ENCODE measurements around the gene SLC22A31.
"Not testable (repeated sequence)": the region's sequence is repeated elsewhere in the genome, so short reads cannot be mapped to it uniquely, and the experiment has no call there.

The SLC22A31 gene

GRCh38 chr16:89167425-89167941 is 32.9 kb downstream of the SLC22A31 start:
- in situ Hi-C loops (cut with HindIII; ENCODE audit: low sequenced_read_pairs): no loop called here

- in situ Hi-C loops (cut with HindIII; ENCODE audit: low sequenced_read_pairs): no loop called here
These were observed 33.5 kb downstream of the SLC22A31 start for GRCh38 chr16:89166696-89167424.

GRCh38 chr16:89165681-89165979 is 34.7 kb downstream of the SLC22A31 start:
- in situ Hi-C loops (cut with HindIII; ENCODE audit: low sequenced_read_pairs): not testable (repeated sequence)

GRCh38 chr16:89164847-89165680 is 35.3 kb downstream of the SLC22A31 start:
- in situ Hi-C loops (cut with HindIII; ENCODE audit: low sequenced_read_pairs): no loop called here

DNA sequence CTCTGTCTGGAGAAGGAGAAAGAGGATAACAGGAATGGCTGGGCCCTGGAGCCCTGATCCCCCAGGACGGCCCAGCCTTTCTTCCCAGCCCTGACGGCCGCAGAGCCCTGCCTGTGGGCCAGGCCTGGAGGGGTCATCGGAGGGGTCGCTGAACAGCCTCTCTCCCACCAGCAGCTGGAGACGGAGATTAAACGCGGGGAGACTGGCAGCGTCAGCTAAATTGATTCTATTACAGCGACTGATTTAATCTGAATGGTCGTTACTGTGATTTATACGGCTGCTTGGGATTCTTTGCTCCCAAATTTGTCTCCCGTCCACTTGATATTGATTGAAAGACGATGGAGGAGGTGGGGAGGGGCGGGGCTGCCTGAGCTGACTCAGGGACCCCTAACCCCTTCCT is 35.9 kb downstream of the SLC22A31 start:
- in situ Hi-C loops (cut with HindIII; ENCODE audit: low sequenced_read_pairs): no loop called here

GRCh38 chr16:89163297-89163696 is 37.0 kb downstream of the SLC22A31 start:
- in situ Hi-C loops (cut with HindIII; ENCODE audit: low sequenced_read_pairs): no loop called here

DNA sequence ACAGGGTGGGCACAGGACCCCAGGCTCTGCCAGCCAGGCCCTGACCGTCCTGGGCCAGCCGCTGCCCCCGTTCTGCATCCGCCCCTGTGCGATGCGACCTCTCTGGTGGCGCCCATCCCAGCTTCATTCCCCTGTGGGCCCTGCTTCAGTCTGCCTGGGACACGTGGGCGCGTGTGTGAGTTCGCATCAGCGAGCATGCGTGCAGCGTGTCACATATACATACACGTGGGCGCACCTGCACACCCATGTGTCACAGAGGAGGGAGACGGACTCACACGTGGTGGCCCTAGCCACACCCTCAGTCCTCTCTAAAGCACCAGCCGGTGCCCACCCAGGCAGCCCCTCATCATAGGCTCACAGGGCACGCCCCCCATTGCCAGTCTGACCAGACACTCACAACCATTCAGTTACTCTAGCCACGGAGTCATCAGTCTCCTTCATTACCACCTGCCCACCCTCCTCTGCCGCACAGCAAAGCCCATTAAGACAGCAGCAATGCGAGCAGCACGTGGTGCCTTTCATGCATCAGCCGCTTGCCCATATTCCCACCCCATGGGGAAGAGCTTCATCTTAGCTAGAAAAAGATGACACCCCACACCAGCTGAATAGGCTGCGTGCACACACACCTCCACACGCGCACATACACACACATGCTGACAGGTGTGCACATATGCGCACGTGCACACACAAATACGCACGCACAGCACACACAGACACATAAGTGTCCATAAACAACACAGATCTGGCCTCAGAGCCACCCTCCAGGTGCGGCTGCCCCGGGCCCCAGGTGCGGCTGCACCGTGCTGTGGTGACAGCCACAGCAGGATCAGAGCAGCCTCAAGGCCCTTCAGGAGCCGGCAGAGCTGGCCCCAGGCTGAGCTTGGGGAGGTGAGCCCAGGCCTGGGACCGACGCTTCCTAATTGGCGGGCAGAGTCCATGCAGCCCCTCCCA is 38.3 kb downstream of the SLC22A31 start:
- in situ Hi-C loops (cut with HindIII; ENCODE audit: low sequenced_read_pairs): no loop called here

DNA sequence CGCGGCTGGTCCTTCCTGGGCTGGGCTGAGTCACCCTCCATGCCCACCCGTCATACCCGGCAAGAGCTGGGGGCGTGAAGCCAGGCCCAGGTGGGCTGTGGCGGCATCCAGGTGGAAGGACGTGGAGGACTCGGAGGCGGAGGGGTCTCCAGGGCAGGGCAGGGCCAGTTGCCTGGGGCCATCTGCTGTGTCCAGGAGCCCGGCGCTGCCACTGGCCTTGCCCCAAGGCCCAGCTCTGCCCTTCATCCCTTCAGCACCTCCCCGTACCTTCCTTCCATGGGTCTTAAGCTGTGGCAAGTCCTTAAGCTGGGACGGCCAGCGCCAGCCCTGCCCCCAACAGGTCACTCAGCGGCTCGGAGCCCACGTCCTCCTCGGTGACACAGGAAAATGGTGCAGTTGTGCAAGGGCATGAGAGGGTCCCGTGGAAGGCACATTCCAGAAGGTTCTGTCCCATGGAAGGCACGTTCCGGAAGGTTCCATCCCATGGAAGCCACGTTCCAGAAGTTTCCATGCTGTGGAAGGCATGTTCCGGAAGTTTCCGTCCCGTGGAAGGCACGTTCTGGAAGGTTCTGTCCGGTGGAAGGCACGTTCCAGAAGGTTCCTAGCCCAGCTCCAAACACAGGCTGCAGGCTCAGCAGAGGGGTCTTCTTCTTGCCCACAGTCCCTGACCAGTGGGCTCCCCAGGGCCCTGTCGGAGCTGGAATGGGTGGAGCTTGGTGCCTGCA is 39.2 kb downstream of the SLC22A31 start:
- in situ Hi-C loops (cut with HindIII; ENCODE audit: low sequenced_read_pairs): no loop called here

GRCh38 chr16:89159850-89160354 is 40.4 kb downstream of the SLC22A31 start:
- in situ Hi-C loops (cut with HindIII; ENCODE audit: low sequenced_read_pairs): no loop called here

GRCh38 chr16:89159066-89159849 is 41.1 kb downstream of the SLC22A31 start:
- in situ Hi-C loops (cut with HindIII; ENCODE audit: low sequenced_read_pairs): no loop called here

GRCh38 chr16:89157778-89158177 is 42.6 kb downstream of the SLC22A31 start:
- in situ Hi-C loops (cut with HindIII; ENCODE audit: low sequenced_read_pairs): no loop called here

DNA sequence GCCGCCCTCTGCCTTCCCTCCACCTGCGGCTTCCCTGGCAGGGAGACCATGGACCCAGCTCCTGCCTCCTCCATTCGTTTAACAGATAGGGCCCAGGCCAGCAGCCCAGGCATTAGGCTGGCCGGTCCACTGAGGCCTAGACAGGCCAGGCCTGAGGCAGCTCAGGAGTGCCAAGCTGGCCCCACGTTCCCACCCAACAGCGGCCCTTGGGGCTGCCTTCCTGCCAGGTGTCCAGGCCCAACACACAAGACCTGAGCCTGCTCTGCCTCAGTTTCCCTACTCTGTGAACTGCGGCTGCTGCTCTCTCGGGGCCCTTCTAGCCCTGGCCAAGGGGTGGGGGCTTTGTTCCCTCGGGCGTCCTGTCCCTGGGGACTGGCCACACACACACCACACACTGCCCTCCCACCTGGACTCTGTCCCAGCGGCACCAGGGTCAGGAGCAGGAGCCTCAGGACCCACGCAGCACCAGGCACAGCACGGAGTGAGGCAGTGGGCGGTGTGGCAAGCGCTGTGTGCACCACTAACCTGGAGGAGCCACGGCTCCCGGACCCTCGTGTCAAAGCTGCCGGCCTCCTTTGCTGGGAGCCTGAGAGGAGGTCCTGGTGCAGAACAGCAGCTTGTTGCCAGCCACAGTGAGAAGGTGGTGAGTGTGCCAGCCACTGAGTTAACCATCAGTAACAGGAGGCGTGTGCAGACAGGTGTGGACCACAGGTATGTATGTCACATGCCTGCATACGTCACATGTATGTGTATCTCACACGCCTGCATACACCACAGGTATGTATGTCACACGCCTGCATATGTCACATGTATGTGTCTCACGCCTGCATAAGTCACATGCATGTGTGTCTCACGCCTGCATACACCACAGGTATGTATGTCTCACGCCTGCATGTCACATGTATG is 43.3 kb downstream of the SLC22A31 start:
- in situ Hi-C loops (cut with HindIII; ENCODE audit: low sequenced_read_pairs): no loop called here

GRCh38 chr16:89155851-89156739 is 44.2 kb downstream of the SLC22A31 start:
- in situ Hi-C loops (cut with HindIII; ENCODE audit: low sequenced_read_pairs): no loop called here

DNA sequence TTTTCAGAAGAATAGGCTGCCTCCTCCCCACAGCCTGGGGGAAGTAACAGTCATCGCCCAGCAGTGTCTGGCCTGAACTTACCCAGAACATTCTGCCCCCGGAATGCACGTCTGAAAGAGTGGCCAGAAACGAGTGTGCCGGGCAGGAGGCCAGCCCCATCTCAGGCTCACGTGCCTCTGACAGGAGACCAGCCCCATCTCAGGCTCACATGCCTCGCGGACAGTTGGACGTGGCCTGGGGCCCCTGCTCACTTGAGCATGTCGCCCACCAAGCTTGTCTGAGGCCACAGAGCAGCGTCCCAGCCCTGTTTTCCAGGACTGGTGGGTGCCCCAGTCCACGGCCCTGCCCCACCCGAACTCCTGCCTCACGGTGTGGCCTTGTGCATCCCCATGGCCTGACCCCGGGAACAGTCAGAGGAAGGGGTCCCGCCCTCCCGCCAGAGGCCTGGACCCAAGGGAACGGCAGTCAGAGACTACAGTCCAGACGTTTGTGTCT is 45.1 kb downstream of the SLC22A31 start:
- in situ Hi-C loops (cut with HindIII; ENCODE audit: low sequenced_read_pairs): no loop called here

DNA sequence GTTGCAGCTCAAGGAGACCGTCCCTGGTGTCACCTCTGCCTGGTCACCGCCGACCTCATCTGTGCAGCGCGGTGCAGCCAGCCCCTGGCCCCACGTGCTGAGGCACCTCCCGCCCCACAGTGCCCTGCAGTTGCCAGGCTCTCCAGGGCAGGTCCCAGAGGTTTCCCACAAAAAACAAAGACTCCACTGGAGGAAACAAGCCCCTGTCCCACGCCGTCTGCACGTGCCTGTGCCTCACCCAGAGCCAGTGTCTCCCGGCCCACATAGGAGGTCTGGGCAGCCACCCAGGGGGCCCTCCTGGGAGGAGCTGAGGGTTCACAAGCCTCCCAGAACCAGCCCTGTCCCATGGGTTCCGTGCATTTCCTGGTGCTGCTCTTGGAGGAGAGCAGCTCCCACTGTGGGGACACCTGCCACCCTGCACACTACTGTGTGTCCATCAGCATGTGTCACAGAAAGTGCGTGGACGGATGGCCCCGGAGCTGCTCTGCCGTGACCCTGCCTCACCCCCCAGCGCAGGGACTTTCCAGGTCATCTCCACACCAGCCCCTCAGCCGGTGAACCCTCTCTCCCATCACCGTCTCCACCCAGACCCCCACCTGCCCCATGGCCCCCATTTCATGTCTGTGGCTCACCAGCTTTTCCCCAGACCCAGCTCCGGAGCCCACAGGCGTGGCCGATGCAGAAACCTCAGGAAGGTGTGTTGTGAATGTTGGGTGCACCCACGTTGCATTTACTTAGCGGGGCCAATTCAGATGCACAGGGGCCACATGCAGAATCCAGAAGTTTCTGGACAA is 45.8 kb downstream of the SLC22A31 start:
- in situ Hi-C loops (cut with HindIII; ENCODE audit: low sequenced_read_pairs): no loop called here

GRCh38 chr16:89153848-89154271 is 46.5 kb downstream of the SLC22A31 start:
- in situ Hi-C loops (cut with HindIII; ENCODE audit: low sequenced_read_pairs): no loop called here

All from DLD1 (cell line).